GM18507 (cell line): ENCODE results near the gene PIP4K2A.
A peak's percentile ranks its signal among the peaks of the same experiment; 100 is the strongest.
"Not testable (repeated sequence)": the region's sequence is repeated elsewhere in the genome, so short reads cannot be mapped to it uniquely, and the experiment has no call there.

ENCODE experiments used
- DNase-seq: peaks from one replicate; pipeline ENCODE4 v3.0.0; 2011; ENCODE audit warnings: low read depth; ENCODE audit not compliant: insufficient read length; ENCODE audit errors: extremely low spot score
- FAIRE-seq: peaks from 2 replicates; lab custom pipeline; 2011; peaks lifted over from hg19 to GRCh38; lab: Jason Lieb, UNC

The PIP4K2A gene

DNA sequence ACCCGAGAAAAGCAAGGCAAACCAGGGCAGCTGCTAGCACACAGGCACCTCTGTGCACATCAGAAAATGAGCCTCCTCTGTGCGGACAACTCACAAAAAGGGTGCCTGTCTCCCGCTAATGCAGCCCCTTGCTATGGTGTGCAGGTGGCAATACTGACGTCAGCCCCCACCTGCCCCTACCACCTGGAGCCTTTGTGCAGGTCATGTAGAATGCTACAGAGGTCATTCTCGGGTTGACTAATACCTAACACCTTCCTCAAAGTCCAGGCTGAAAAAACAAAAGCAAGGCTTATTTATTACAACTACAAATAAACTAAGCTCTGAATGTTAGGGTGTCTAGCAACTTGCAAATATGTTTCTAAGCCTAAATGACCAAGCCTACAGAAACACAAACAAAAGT is 13.9 kb downstream of the PIP4K2A start:
- DNase-seq: no peak
- FAIRE-seq: peak; percentile 24

DNA sequence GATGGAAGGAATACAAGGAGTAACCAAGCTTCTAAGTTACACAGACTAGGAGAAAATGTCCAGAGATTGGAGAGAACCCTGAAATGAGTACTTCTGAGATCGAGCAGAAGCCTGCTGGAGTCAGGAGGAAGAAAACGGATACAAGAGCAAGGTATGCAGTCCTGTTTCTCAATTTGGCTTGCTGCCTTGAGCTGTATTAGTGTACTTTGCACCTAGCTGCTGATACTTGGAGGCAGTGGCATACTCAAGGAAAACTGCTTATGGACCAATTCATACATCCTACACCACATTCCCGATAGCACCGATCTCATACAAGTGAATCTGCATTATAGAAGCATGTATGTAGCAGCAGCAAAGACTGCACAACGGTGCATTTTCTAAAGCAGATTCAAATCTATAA is 14.4 kb downstream of the PIP4K2A start:
- no peak for DNase-seq
- no peak for FAIRE-seq

DNA sequence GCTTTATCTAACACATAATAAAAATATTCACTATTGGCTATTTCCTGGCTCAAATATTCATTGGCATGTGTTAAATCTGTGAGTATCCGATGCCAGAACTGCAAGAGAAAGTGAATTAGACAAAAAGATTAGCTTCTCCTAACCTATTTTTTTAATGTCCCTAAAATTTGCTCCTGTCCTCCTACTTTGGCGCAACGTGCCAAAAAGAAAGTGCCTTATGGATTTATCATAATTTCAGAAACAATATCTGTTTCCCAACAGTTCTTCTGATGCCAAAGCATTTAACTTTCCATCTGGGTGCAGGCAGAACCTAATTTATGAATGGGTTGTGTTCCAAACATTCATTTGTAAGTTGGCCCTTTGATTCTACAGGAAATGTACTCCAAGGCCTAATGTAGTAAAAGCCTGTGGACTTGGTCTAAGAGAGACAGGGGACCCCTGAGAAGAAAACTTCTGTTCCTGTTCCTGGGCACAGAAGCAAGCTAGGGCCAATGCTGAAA is 15.4 kb downstream of the PIP4K2A start:
- FAIRE-seq: no peak

DNA sequence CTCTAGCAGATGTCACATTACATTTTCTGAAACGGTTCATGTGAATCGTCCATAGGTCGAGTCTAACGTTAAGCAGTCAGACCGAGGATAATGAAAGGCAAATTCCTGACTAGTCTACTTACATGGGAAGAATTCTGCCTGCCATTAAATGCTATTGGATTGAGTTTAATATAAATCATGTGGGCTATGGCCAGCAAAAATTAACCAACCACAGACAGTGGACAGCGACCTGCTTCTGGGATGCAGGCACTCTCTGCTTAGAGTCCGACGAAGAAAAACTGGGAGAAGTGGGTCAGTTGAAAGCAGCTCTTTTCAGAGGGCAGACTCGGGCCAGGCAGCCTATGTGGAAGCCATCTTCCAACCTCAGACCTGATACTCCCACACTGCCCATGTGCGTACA is 16.6 kb downstream of the PIP4K2A start:
- DNase-seq (no peak), FAIRE-seq (no peak)

More for the DNA sequence above, 15.4 kb downstream of the PIP4K2A start:
- DNase-seq: no peak

DNA sequence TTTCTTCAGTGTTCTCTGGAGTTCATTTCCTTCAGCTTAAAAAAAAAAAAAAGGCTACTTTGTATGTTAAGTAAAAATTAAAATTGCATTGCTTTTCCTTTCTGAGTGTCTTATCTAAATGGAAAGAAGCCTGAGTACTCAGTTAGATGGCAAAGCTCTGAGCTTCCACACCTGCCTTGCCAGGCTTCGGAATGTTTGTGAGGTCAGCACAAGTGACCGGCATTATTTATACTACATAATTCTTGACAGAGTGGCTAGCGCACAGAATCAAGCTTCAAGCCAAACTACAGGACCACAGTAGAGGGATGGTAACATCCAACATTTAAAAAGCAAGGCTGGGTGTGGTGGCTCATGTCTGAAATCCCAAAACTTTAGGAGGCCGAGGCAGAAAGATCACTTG is 17.3 kb downstream of the PIP4K2A start:
- DNase-seq: no peak
- no peak for FAIRE-seq

DNA sequence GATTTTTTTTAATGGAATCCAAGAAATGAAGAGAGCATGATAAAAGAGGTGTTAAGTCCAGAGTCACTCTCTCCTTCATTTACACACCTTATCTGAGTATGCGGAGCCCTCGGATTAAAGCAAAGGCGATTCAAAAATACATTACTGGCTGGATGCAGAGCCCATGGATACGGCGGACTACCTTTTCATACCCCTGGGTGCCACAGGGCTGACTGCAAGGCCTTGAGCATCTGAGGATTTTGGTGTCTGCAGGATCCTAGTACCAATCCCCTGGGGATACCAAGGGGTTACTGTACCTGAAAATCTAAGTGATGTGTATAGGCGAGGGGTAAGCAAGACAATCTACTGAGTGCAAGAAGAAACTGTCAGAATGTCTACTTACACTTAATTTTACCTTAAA is 20.5 kb downstream of the PIP4K2A start:
- FAIRE-seq (no peak), DNase-seq (no peak)

DNA sequence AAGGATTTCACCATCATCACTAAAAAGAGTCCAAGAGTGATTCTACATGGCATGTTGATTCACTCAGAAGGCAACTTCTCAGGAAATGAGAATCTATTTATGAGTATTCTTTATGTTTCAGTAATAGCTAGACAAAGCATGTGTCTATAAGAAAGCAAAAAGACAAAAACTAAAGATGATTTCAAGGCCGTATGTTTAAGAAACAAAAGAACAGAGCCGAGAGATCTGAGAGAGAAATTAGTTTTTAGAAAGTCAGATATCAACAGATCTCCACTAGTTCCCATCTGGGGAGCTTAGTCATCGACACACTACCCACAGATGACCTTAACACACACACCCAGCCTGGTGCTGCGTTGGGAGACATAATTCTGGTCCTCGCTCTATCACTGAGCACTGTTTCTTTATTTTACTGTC is 21.0 kb downstream of the PIP4K2A start:
- DNase-seq (no peak), FAIRE-seq (peak; percentile 81)

DNA sequence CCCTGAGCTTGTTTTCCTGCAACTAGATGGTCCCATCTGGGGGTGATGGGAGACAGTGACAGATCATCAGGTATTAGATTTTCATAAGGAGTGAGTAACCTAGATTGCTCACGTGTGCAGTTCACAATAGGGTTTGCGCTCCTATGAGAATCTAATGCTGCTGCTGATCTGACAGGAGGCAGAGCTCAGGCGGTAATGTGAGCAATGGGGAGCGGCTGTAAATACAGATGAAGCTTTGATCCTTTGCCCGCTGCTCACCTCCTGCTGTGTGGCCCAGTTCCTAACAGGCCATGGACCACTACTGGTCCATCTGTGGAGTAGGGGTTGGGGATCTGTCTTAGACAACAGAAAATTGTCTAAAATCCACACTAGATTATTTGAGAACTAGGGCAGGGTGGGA is 22.3 kb downstream of the PIP4K2A start:
- not testable (repeated sequence) for DNase-seq, FAIRE-seq

DNA sequence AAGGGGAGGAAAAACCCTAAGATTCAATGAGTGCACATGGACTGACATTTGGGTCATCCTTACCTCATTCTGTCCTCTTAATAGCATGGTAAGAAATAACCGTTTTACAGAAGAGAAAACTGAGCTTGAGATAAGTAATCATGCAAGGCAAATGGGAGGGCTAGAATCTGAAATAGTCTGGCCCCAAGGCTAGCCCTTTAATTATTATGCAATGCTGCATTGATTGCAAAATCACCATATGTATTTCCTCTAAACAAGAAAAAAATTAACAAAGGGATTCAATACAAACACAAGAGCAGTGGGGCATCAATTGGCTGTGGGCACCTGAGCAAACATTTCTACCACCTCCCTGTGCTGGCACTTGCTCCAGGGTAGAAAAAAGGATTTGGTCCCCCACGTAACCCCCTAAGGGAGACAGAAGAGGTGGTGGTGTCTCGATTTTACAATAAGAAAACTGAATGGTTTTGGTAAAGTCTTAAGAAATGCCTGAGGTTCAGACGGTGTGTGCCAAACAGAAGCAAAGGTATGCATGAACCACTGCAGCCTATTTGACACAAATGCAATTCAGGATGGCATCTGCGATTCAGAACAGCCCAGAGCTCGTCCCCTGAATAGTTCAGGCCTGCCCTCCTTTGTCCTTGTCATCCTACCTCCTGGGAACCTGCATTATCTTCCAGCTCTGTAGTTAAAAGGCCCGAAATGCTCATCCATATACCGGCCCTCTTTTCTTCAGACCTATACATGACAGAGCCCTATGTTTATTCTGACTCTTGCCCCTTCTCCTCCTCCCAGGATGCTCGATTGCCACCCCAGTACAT is 23.6 kb downstream of the PIP4K2A start:
- no peak for DNase-seq
- peak; percentile 67 for FAIRE-seq

DNA sequence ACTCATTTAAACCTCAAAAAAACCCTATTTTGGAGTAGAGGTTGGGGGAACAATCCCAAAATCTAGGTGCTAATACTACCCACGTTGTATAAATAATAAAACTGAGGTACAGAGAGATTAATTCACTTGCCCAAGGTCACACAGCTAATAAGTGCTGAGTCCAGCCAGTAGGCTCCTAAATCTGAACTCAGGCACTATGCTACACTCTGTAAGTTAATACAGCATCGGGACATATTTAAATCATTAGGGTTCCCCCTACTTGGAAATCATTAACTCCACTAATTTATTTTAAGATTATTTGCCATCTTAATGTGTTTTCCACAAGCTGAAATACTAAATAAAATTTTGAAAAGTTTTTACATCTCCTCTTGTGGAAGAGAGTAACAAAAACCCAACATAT is 24.2 kb downstream of the PIP4K2A start:
- DNase-seq (no peak), FAIRE-seq (no peak)

DNA sequence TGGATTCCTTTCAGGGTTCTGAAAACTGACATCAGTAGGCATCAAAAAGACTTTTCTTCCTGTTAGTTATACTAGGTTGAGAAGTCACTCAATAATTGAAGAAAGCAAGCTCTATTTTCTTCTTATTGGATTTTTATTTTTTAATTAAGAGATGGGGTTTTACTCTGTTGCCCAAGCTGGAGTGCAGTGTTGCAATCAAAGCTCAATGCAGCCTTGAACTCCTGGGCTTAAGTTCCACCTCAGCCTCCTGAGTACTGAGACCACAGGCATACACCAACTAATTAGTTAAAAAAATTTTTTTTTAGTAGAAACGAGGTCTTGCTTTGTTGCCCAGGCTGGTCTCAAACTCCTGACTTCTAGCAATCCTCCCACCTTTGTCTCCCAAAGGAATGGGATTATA is 28.0 kb downstream of the PIP4K2A start:
- no peak for FAIRE-seq

DNA sequence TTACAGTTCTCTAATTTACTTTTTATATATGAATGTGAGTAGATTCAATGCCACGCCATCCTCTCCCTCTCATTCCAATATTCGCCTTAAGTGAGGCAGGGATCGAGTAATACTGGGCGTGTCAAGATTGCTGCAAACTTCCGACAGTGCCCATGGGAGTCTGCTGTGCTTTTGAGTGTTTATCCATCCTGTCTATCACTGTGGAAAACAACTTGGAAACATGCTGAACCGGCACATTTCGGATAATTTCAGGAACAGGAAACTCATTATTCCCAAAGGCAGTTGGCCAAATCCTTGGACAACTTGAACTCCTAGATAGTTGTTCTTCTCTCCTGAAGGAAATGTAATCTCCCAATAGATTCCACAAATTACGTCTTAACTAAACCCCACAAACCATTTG is 28.5 kb downstream of the PIP4K2A start:
- DNase-seq: no peak
- FAIRE-seq: no peak

More for the DNA sequence above, 28.0 kb downstream of the PIP4K2A start:
- no peak for DNase-seq

DNA sequence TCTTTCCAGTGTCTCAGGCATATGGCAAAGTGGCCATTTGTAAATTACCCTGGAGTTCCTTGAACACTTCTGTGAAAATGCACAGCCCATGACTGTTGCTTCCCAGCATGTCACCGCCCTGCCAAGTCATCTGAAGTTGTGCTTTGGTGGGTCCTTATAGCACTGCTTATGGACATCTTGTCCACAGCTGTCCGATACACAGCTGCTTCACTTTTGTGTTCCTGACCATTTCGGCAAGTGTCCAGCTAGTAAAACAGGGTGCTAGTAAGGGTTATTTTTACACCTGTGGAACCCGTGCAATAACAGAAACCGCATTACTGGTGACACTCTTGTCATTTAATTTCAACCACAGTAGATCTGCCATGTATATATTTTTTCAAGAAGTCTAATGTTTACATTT is 29.7 kb downstream of the PIP4K2A start:
- FAIRE-seq (no peak), DNase-seq (no peak)

DNA sequence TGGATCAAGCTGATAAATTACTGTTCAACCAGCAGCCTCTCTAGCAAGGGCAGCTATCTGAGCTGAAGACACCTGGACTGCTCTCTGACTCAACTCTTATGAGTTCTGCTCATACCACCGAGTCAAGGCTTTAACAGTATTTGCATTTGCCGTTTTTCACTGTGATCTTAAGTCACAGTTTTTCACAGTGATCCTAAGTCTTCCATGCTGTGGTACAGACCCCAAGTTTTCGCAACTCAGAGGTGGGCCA is 31.3 kb downstream of the PIP4K2A start:
- DNase-seq (no peak), FAIRE-seq (peak; percentile 90)

DNA sequence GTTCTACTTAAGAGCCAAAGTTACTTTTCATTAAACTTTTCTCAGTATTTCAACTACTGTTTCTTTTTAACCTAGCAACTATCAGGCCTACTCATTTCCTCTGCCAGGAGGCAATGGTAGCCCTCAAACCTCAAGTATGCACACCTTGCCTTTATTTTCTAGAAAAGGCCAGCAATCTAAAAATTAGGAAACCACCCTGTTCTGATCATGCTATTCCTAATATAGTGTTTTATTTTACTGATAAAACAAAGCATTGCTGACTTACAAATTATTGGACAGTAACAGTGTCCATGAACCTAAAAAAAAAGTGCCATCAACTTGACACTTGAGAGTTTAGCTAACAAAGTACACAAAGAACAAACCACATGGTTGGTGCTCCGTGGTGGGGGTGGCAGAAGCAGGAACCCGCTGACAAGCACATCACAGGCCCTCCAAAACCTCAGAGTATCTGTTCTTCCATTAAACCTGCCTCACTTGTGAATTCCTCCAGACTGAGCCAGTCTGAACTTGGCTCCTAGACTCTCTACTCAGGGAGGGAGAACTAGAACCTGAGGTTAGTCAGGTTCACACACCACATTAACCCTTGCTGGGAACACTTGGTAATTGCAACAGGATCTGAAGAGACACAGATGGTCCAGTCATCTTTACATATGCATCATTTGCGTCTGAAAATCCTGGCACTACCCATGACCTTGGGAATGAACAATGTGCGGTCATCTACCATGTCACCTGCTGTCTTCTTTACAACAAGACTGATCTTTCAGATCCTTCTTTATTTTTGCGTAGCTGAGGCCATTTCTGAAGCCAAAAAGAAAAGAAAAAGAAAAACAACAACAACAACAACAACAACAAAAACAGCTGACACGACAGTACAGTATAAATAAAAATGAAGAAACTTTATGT is 31.9 kb downstream of the PIP4K2A start:
- DNase-seq (no peak), FAIRE-seq (peak; percentile 79)

DNA sequence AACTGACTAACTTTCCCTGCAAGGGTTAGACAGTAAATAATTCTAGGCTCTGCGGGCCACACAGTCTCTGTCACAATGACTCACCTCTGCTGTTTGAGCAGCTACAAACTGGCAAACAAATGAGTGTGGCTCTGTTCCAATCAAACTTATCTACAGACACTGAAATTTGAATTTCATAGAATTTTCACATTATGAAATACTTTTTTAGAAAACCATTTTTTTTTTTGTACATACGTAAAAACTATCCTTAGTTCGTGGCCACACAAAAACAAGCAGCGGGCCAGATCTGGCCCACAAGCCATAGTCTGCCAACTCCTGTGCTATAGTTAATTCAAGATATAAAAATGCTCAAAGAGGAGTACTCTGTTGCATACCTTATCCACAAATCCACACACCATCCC is 32.6 kb downstream of the PIP4K2A start:
- no peak for DNase-seq

DNA sequence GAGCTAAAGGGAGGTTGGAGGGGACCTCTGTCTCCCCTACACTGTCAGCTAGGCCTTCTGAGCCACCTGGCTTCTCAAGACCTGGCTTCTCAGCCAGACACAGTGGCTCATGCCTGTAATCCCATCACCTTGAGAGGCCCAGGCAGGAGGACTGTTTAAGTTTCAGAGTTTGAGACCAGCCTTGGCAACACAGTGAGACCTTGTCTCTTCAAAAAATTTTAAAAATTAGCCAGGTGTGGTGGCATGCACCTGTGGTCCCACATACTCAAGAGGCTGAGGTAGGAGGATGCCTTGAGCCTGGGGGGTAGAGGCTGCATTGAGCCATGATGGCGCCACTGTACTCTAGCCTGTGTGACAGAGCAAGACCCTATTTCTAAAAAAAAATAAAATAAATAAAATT is 33.1 kb downstream of the PIP4K2A start:
- FAIRE-seq (no peak), DNase-seq (no peak)

More for the DNA sequence above, 32.6 kb downstream of the PIP4K2A start:
- FAIRE-seq: peak; percentile 24

DNA sequence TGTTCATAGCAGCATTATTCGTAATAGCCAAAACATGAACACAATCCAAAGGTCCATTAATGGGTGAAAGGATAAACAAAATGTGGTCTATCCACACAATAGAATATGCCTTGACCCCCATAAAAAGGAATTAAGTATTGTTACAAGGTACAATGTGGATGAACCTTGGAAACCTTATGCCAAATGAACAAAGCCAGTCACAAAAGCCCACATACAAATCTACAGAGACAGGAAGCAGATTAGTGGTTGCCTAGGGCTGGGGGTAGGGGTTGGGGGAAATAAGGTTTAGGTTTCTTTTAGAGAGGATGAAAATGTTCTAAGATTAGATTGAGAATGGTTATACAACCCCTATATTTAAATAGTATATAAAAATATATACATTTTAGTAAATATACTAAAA is 34.8 kb downstream of the PIP4K2A start:
- FAIRE-seq: no peak
- DNase-seq: no peak

DNA sequence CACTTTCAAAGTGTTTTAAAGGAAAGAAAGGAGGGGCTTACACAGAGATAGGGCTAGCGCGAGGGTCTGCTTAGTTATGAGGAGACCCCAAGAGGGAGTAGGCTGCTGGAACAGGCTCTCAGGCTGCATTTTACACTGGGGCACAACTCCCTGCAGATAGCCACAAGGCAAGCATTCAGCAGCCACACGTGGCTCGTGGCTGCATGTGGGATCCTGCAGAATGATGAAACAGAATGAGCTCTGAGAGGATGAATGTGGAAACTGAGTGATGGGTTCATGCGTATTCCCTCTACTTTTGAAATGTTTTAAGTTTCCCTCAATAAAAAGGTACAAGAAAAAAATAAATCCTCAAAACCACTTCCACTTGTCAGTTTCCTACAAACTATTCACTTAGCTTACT is 37.0 kb downstream of the PIP4K2A start:
- no peak for FAIRE-seq
- DNase-seq: no peak

DNA sequence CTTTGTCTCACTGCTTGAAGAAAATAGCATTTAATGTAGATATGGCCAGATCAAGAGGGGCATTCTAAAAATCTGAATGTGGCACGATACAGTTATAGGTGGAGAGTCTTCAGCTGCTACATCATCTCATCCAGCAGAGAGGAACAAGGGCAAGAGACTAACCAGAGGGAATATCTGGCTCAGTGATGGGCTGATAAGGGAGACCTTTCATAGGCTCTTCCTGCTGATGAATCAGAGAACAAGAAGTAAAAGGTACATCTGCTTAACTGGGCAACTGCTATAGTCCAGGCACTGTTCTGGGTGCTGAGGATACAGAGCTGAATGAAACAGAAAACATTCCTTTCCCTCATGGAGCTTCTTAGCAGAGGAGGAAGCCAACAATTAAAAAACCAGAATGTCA is 37.9 kb downstream of the PIP4K2A start:
- no peak for FAIRE-seq

DNA sequence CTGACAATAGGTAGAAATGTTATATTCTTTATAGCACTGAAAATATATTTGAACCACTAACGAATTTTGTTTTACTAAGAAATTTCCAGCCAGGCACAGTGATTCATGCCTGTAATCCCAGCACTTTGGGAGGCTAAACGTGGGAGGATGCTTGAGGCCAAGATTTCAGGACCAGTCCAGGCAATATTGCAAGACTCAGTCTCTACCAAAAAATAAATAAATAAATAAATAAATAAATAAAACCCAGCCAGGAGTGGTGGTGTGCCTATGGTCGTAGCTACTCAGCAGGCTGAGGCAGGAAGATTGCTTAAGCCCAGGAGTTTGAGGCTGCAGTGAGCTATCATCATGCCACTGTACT is 39.8 kb downstream of the PIP4K2A start:
- DNase-seq (no peak), FAIRE-seq (no peak)

More for the DNA sequence above, 37.9 kb downstream of the PIP4K2A start:
- no peak for DNase-seq
